Measurements from ENCODE around the gene GGT6.

GGT6 gene

GRCh38 chr17:4519361-4519788, 41.0 kb downstream of the GGT6 start:
- no peak for DNase-seq

DNA sequence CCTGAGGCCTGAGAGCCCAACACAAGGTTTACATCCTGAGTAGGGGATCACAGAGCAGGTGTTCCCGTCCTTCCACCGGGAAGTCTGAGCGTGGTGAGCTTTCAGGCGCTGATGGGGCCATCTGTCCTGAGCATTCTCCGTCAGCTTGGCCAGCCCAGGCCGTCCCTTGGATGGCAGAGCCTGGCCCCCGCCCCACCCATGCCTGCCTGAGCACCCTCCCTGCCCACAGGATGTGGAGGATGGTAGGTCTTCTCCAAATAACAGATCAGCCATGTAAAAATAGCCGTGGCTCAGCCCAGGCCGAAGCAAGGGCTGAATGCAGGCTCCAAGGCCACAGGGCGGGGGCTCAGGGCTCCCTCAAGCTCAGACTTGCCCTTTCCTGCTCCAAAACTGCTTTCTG, 41.5 kb downstream of the GGT6 start:
- DNase-seq = no peak

- DNase-seq = no peak
Observed at GRCh38 chr17:4516735-4517134, 43.6 kb downstream of the GGT6 start.

DNA sequence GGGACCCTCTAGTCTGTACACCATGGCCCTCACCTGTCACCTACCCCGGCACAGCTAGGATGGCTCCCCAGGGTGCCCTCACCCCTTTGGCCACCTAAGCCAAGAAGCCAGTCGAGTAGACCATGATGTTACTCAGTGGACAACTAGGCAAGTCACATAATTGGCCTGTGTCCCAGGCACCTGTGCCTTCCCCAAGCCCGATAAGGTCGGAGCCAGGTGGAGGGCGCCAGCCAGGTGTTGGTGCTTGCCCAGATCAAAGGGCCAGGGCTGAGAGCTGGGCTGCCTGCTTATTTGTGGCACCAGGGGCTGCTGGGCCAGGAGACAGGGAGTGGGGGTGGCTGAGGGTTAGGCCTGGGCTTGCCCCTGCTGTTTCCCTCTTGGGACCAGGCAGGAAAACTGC, 44.9 kb downstream of the GGT6 start:
- no peak for DNase-seq

- no peak for DNase-seq
Observed at GRCh38 chr17:4514779-4515178, 45.6 kb downstream of the GGT6 start.

DNA sequence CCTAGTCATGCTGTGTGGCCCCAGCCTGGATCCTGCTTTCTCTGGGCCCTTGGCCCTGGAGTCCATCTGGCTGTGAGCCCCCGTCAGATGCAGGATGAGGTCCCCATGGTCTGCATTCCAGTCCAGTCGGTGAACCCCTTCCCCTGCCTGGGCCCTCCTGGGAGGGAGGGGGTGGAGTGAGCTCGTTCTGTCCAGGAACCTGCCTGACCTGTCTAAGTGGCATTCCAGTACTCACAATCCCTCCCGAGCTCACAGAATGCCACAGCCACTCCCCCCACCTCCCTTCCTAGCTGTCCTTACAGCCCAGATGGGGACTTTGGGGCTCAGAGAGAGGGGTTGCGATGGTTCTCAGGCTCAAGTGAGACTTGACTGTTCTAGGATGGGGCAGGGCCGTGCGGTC, 46.2 kb downstream of the GGT6 start:
- DNase-seq = no peak

GRCh38 chr17:4513113-4514032, 47.0 kb downstream of the GGT6 start:
- DNase-seq = no peak

DNA sequence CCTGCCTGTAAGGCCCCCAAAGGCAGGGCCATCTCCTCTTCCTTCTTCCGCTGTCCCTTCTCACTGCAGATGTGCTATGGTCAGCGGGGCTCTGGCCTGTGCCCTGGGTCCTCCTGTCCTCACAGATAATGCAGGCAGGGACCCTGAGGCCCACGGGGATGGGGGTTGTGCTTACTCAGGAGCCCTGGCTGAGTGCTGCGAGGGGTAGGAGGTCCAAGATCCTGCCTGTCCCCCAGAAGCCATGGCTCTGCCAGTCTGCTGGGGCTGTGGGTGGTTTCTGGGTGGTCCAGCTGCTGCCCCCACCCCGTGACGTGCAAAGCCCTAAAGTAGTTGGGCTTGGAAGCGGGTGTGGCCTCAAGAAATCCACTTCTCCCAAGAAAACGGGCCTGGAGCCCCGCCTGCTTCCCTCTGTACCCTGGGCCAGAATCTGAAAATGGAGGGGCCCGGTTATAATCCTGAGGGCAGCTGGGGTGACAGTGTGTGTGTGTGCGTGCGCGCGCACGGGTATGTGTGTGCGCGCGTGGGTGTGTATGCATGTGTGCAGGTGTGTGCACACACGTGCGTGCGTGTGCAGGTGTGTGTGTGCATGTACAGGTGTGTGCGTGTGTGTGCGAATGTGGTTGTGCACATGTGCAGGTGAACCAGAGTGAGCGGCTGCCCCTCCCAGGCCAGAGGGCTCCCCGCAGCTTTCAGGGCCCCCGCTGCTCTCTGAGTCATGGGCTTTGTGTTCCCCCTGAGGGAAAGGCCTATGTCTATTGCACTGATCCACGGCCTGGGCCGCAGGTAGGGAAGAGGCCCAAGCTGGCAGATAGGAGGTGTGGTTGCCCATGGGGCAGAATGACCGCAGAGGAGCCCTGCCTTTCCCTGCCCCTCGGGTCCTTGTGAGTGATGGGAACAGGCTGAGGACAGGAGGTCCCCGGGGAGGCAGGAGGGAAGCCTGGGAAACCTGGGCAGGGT, 47.9 kb downstream of the GGT6 start:
- no peak for DNase-seq

- no peak for DNase-seq
Observed at GRCh38 chr17:4511199-4511932, 49.0 kb downstream of the GGT6 start.

- DNase-seq = no peak
Observed at GRCh38 chr17:4510618-4510941, 49.8 kb downstream of the GGT6 start.

GRCh38 chr17:4509923-4510617, 50.3 kb downstream of the GGT6 start:
- DNase-seq = no peak

GRCh38 chr17:4509401-4509800, 51.0 kb downstream of the GGT6 start:
- DNase-seq = no peak

DNA sequence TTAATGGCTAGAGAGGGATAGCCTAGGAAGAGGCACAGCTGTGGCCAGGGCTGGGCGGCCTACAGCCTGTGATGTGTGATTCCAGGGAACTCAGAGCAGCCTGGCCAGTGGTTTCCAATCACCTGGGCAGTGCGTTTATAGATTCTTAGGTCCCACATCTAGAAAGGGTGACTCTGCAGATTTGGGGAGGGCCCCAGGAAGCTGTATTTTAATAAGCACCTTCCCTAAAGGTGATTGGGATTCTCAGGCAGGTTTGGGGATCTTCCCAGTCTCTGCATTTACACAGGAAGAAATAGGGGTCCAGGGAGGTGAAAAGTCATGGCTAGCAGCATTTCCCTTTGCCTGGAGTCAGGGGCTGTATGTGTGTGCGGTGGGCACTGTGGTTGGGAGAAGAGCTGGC, 52.2 kb downstream of the GGT6 start:
- no peak for DNase-seq

- DNase-seq = no peak
Observed at GRCh38 chr17:4507361-4508111, 52.8 kb downstream of the GGT6 start.
